Activated naive CD4-positive, alpha-beta T cell treated with anti-CD3 and anti-CD28 coated beads, Interleukin-2, amount 10 ng/mL, durations not matched to agents 7 days and 5 days (primary cell): ENCODE results near the gene RAPGEF4.

Source experiments
- CTCF ChIA-PET: fragments of 350-600 bp; sonication (Branson Sonifier 250); formaldehyde crosslinking; loops from one replicate; lab custom pipeline; 2021; ENCODE audit warnings: antibody characterized with exemption; lab: Charles Lee
- DNase-seq: peaks from one replicate; pipeline ENCODE4 v3.0.0-alpha.2; 2020
- H3K27ac Mint-ChIP-seq: one replicate; pipeline ENCODE4 v1.8.0; 2021; ENCODE audit warnings: mild to moderate bottlenecking, moderate library complexity, mixed read lengths
- H3K27me3 Mint-ChIP-seq: one replicate; pipeline ENCODE4 v1.8.0; 2021; ENCODE audit warnings: mild to moderate bottlenecking, mixed read lengths
- H3K36me3 Mint-ChIP-seq: one replicate; pipeline ENCODE4 v1.8.0; 2021; ENCODE audit warnings: mixed read lengths
- H3K4me1 Mint-ChIP-seq: one replicate; pipeline ENCODE4 v1.8.0; 2021; ENCODE audit warnings: mixed read lengths
- H3K4me3 Mint-ChIP-seq: one replicate; pipeline ENCODE4 v1.8.0; 2021; ENCODE audit warnings: mild to moderate bottlenecking, moderate library complexity, mixed read lengths
- H3K9me3 Mint-ChIP-seq: one replicate; pipeline ENCODE4 v1.8.0; 2021; ENCODE audit warnings: mixed read lengths

The RAPGEF4 gene

GRCh38 chr2:173101687-173102086, 366.0 kb downstream of the RAPGEF4 start:
- Mint-ChIP-seq H3K9me3 (no peaks in the 10 kb centered on the region), H3K4me1 (no peaks in the 10 kb centered on the region), H3K27me3 (peaks cover 5% of the 10 kb centered on the region), H3K4me3 (no peak overlapping the region), H3K27ac (no peak overlapping the region), H3K36me3 (no peaks in the 10 kb centered on the region)
- no peak for DNase-seq
- CTCF ChIA-PET = no interaction called here
